ENCODE measurements around the gene GNB3. TPM values are rescaled to one million over a fixed set of nuclear protein-coding genes. Genes with fewer than 3 reads are reported as not detected.

Gene GNB3
- total and polyA plus RNA-seq, 4 donors = under 0.01 to 0.12 TPM; not detected in 2

DNA sequence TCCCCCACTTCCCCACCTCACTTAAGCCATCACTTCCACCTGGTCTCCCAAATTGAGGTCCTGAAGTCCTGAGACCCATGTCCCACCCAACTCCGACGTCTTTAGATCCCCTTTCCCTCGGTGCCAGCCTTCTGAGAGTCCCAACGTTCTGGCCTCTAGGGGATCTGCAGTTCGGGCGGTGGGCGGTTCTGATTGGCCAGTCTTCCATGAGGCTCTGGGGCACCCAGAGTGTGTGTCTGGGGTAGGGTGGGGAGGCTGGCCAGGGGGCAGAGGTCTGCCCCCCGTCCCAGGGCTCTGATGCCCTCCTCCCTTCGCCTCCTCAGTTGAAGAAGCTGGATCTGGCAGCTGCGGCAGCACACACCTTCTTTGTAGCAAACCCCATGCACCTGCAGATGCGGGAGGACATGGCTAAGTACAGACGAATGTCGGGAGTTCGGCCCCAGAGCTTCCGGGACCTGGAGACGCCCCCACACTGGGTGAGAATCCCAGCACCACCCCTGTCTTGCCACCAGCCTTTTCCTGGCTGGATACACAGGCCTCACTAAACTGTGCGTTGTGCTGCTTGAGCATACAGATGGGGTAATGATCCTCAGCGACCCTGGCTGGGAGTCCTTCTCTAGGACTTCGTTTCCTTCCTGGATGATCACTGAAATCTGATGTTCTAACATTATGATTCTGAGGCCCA lies 11.0 kb upstream of the GNB3 start (continued):
- no peak for TF ChIP-seq HNF4G (IDR thresholded peaks at IDR 0.05)

GRCh38 chr12:6830286-6830890 lies 10.3 kb upstream of the GNB3 start:
- 82% methylated on average over 11 of the region's 11 CpGs for WGBS
- DNase-seq (ENCODE audit: low spot score) = no peak
- TF ChIP-seq HNF4A (conservative IDR thresholded peaks at IDR 0.05) = no peak
- TF ChIP-seq NR2F2 (IDR thresholded peaks at IDR 0.05) = no peak
- TF ChIP-seq, protein P1, sequence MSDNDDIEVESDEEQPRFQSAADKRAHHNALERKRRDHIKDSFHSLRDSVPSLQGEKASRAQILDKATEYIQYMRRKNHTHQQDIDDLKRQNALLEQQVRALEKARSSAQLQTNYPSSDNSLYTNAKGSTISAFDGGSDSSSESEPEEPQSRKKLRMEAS (IDR thresholded peaks at IDR 0.05) = no peak
- TF ChIP-seq SP1 (IDR thresholded peaks at IDR 0.05) = no peak
- TF ChIP-seq GABPA (IDR thresholded peaks at IDR 0.05 in 1 of 2, conservative IDR thresholded peaks at IDR 0.05 in 1 of 2) = no peak
- no peak for TF ChIP-seq REST (IDR thresholded peaks at IDR 0.05)
- no peak for TF ChIP-seq HNF4G (IDR thresholded peaks at IDR 0.05)
- TF ChIP-seq RXRA (IDR thresholded peaks at IDR 0.05) = no peak
- TF ChIP-seq, protein P2, sequence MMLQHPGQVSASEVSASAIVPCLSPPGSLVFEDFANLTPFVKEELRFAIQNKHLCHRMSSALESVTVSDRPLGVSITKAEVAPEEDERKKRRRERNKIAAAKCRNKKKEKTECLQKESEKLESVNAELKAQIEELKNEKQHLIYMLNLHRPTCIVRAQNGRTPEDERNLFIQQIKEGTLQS (IDR thresholded peaks at IDR 0.05) = no peak
- no peak for TF ChIP-seq RAD21 (IDR thresholded peaks at IDR 0.05)
- TF ChIP-seq FOXA2 (IDR thresholded peaks at IDR 0.05) = no peak
- TF ChIP-seq, protein P3, sequence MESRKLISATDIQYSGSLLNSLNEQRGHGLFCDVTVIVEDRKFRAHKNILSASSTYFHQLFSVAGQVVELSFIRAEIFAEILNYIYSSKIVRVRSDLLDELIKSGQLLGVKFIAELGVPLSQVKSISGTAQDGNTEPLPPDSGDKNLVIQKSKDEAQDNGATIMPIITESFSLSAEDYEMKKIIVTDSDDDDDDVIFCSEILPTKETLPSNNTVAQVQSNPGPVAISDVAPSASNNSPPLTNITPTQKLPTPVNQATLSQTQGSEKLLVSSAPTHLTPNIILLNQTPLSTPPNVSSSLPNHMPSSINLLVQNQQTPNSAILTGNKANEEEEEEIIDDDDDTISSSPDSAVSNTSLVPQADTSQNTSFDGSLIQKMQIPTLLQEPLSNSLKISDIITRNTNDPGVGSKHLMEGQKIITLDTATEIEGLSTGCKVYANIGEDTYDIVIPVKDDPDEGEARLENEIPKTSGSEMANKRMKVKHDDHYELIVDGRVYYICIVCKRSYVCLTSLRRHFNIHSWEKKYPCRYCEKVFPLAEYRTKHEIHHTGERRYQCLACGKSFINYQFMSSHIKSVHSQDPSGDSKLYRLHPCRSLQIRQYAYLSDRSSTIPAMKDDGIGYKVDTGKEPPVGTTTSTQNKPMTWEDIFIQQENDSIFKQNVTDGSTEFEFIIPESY (IDR thresholded peaks at IDR 0.05) = no peak
- no peak for TF ChIP-seq YY1 (IDR thresholded peaks at IDR 0.05)
- TF ChIP-seq FOXA1 (IDR thresholded peaks at IDR 0.05) = no peak
- TF ChIP-seq JUND (IDR thresholded peaks at IDR 0.05) = no peak
- Histone ChIP-seq H3K36me3 (ENCODE audit: control insufficient read depth in 4 of 4, insufficient read depth in 3 of 4, low read depth in 1 of 4, low read length in 3 of 4) (no peaks in the 10 kb centered on the region), H3K27ac (ENCODE audit: low read depth in 1 of 2, low read length in 2 of 2) (no peak overlapping the region), H3K27me3 (ENCODE audit: control insufficient read depth in 4 of 4, insufficient read depth in 4 of 4, low read length in 3 of 4) (peaks cover 0 to 2% (median 0%) of the 10 kb centered on the region in 4 donors), H3K9me3 (ENCODE audit: control insufficient read depth in 4 of 4, low read length in 3 of 4) (no peaks in the 10 kb centered on the region), H3K9ac (ENCODE audit: low read depth in 1 of 2, low read length in 2 of 2) (no peak overlapping the region), H3K4me3 (ENCODE audit: low read depth in 1 of 3, low read length in 3 of 3) (no peak overlapping the region), H3K4me1 (ENCODE audit: control insufficient read depth in 4 of 4, insufficient read depth in 4 of 4, low read length in 3 of 4) (peaks cover 5 to 15% (median 12%) of the 10 kb centered on the region in 4 donors)
